NCI-H1092 (cell line): Measurements from ENCODE around the gene SPIRE1.
"Not testable (repeated sequence)": the region's sequence is repeated elsewhere in the genome, so short reads cannot be mapped to it uniquely, and the experiment has no call there.

Source experiments
- DNase-seq: peaks from one replicate; lab custom pipeline; 2025; lab: John Stamatoyannopoulos, UW

Gene SPIRE1

DNA sequence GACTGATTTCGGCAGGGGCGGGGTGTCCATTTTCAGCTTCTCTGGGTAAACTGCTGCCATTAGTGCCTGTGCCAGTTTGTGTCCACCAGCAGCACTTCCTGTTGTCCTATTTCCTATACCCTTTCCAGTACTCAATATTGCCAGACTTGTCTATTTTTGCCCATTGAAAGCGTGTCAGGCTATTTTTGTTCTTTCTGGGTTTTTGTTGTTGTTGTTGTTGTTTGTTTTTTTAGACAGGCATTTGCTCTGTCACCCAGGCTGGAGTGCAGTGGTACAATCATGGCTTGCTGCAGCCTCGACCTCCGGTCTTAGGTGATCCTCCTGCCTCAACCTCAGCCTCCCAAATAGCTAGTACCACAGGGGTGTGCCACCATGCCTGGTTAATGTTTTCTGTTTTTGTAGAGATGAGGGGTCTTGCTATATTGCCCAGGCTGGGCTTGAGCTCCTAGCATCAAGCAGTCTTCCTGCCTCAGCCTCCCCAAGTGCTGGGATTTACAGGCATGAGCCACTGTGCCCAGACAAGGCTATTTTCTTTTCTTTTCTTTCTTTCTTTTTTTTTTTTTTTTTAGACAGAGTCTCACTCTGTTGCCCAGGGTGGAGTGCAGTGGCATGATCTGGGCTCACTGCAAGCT is 241.7 kb downstream of the SPIRE1 start:
- DNase-seq: no peak

DNA sequence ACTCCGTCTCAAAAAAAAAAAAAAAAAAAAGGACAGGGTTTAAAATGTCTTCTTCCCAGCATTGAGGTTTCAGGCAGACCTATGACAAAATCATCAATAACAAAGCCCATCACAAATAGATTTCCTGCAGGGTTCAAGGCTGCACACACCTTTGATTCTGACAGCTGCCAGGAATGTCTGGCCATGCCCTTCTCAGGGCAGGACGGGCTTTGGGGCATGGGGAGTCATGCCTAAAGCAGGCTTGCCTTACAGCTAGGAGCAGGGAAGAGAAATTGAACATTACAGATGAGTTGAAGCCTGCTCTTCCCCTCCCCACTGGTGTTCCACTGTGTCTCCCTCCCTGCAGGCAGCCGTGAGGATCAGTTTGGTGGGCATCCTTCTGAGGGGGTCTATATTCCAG is 246.5 kb downstream of the SPIRE1 start:
- DNase-seq: no peak

DNA sequence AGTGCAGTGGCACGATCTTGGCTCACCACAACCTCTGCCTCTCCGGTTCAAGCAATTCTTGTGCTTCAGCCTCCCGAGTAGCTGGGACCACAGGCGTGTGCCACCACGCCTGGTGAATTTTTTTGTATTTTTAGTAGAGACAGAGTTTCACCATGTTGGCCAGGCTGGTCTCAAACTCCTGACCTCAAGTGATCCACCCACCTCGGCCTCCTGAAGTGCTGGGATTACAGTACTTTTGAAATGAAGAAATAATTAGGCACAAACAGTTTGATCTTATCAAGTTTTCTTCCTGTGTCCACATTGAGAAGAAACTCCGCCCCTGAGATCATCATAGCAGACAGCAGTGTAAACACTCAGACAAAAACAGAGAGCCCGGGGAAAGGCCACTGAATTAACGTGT is 247.2 kb downstream of the SPIRE1 start:
- not testable (repeated sequence) for DNase-seq

DNA sequence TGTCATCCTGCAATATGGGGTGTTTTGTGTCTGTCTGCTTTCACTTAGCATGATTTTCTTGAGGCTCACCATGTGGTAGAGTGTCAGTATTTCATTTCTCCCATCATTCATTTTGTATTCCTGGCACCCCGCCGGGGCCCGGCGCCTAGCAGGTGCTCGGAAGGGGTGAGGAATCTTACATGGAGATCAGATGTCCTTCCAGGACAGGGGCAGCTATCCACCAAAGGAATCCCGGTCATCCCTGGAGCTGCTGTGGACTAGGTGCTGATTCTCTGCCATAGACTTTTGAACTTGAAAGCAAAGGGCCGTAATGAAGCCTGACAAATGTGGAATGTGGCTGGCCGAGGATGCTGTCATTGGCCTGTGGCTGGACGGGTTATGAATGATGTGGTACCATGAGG is 247.8 kb downstream of the SPIRE1 start:
- DNase-seq: no peak

DNA sequence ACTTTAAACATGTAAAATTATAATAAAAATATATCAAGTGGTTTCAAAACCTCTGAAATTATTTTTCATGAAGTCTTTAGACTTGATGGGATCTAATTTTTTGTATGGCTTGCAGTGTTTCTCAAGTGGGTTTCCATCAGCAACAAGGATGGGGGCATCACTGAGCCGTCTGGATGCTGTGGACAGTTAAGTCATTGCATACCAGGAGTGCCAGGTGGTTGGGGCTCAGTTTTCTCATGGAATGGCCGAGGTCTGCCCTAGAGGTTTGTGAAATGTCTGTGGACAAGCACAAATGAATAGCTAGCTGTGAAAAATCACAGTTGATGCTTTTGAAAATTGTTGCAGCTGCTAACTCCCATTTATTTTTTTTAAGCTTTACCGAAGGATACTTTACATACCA is 248.4 kb downstream of the SPIRE1 start:
- DNase-seq: no peak

DNA sequence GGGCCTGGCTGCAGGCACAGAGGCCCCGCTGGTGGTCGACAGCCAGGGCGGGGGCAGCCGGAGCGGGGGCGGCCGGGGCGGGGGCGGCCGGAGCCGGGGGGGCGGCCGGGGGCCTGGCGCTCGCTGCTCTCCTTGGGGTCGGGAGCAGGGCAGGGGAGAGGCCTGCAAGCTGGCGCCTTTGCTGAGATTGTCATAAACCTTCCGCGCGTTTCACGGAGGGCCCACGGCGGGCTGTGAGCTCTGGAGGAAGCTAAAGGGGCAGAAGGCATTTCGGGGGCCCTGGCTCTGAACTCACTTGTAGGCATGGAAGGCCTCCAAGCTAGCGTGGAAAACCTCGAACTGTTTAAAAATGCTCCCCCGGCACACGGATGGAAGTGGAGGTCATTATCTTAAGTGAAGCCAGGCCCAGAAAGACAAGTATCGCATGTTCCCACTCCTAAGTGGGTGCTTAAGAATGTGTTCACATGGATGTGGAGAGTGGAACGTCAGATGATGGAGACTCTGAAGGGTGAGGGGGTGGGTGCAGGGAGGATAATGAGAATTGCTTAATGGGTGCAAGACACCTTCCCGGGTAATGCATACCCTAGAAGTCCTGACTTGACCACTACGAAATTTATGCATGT is 249.5 kb downstream of the SPIRE1 start:
- DNase-seq: no peak

DNA sequence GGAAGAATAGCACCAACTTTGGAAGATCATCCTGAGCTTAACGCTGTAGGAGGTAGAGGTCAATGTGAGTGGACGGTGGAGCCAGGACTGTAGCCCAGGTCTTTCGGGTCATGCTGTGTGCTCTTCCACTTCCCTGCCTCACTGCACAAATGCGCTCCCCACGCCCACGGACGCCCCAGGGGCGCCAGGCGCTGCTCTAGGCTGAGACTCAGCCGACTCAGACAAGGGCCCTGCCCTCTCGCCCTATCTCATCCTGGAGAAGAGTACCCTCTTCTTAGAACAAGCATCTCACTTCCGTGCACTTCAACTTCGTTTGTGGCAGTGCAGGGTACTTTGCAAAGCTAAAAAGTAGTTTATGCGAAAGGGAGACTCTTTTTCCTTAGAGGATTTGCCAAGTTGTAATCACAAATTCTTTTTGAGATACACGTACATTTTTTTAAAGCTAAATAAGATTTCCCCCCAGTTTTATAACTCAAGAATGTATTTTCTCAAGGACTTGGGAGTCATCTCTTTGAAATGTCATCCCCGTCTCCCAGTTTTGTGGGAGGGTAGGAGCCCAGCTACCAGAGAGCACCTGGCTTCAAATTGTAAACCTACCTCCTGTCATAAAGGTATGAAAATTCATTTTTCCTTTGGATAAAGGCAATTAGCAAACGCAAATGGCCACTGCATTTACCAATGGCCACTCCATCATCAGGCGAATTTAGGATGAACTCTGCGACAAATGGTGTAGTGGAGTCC is 251.4 kb downstream of the SPIRE1 start:
- no peak for DNase-seq

DNA sequence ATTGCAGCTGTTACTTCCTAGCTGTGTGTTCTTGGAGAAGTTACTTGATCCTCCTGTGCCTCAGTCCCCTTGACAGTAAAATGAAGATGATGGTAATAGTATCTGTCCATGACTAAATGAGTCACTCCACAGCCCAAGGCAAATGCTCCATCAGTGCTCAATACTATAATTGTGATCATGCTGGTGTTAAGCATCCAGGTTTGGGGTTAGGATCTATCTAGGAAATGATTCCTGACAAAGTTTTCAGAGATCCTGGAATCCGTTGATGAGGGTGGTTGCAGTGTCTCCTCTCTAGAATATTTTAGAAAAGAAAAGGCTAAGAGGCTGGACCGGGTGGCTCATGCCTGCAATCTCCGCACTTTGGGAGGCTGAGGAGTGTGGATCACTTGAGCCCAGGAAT is 252.8 kb downstream of the SPIRE1 start:
- no peak for DNase-seq

DNA sequence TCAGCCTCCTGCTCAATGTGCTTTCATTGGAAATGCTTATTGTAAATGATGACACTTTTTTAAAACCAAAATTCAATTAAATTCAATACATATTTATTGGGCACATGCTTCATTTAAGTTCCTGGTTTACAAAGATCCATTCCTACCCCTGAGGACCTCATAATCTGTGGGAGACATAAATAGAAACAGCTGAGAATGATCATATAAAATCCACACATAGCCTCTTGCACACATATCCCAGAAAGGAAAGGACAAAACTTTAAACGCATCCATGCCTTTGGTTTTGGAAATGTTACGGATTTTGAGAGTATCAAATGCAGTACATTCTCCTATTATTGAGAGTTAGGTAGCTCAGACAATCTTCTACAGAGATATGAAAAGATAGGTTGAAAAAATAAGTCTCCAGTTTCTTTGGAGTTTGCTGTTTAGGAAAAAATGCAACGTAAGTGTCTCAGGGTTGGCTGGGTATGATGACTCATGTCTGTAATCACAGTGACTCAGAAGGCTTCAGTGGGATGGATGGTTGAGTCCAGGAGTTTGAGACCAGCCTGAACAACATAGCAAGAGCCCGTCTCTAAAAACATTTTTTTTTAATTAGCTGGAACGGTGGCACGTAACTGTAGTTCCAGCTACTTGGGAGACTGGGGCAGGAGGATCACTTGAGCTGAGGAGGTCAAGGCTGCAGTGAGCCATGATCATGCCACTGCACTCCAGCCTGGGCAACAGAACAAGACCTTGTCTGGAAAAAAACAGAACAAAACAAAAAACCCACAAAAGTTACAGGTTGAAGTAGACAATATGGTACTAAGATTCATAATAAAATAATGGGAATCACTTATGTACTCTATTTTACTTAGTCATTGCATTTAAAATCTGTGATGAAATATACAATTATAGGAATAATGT is 254.1 kb downstream of the SPIRE1 start:
- no peak for DNase-seq

DNA sequence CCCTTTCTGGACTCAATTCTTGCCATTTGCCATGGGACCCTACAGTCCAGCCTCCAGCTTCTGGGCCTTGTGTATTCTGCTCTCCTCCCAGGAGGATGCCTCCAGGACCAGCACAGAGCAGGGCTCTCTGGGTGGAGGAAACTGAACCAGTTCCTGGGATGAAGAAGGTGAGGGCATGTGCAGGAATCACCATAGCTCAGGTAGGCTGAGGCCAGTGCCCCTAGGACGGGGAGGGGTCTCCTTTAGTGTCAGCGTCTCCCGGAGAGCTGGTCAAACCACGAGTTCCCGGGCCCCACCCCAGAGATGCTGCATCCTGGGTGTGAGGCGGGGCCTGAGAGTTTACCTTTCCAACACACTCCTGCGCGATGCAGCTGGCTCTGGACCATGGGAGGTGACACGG is 256.0 kb downstream of the SPIRE1 start:
- no peak for DNase-seq

DNA sequence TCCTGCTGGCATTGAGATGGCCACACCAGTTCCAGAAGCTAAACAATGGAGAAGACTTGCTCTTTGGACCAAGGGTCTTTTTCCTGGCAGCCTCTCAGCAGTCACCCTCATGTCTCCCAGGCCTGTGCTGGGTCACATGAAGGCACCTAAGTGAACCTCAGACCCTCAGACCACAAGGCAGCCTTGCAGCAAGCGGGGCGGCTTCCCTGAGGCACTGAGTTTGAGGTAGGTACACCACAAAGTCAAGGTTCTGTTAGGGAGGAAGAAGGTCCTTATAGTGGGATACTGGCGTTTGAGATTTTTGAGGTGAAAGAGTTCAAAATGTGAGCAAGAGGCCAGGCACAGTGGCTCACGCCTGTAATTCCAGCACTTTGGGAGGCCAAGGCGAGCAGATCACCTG is 258.7 kb downstream of the SPIRE1 start:
- no peak for DNase-seq

DNA sequence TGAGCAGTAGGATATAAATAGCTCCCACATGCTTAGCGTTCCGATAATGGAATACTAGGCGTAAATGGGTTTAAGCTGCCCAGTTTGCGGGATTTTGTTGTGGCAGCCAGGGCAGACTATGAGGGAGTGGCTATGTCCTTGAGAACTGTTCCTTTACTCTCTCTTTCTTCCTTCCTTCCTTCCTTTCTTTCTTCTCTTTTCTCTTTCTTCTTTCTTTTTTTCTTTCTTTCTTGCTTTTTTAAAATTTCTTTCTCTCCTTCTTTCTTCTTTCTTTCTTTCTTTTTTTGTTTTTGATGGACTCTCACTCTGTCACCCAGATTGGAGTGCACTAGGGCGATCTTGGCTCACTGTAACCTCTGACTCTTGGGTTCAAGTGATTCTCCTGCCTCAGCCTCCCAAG is 259.3 kb downstream of the SPIRE1 start:
- DNase-seq: no peak

DNA sequence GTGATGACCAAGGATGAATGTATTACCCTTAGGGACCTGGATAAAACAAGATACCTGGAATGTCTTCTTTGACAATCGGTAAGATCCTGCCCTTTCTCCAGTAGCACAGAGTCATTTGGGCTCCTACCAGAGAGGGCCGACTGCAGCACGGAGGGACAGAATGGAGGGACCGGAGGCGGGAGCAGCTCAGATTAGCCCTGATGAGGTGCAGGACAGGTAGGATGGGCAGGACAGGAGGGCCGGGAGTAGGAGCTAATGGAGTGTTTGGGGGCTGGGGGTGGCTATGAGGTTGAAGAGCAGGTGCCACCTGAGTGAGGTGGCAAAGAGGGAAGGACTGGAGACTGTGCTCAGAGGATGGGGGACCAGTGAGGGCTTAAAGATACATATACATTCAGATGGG is 260.1 kb downstream of the SPIRE1 start:
- DNase-seq: no peak

DNA sequence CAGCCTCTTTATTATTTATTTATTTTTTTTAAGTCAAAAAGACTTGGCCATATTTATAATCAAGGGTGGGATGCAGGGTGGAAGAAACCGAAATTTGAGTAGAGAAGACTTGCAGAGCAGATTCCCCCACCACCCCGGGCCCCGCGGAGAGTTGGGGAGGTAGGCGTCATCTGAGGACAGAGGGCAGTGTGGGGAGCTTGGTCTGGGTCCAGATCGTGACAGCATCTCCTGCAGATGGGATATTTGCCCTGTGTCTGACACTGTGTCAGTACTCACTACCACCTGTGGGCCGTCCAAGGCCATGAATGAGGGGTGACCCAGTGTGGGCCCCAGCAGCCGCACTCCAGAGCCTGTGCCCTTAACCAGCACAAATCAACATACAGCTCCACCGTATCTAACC is 260.7 kb downstream of the SPIRE1 start:
- DNase-seq: no peak
